Measurements from ENCODE around the gene SS18L1. TPM values are rescaled to one million over a fixed set of nuclear protein-coding genes. Genes with fewer than 3 reads are reported as not detected.

Gene SS18L1
- total RNA-seq, 1 donor from 2014 or later: 16.3 TPM

- Histone ChIP-seq H3K4me2 (ENCODE audit: low read length) (no peak overlapping the region), H3K36me3 (ENCODE audit: insufficient read depth, low read length) (peaks cover 9% of the 10 kb centered on the region), H3K79me2 (ENCODE audit: insufficient read depth, low read length) (peaks cover 51% of the 10 kb centered on the region), H2AFZ (ENCODE audit: low read depth, low read length) (no peak overlapping the region), H3K9ac (ENCODE audit: low read length) (no peak overlapping the region), H3K4me1 (ENCODE audit: insufficient read depth, low read length) (peaks cover 4% of the 10 kb centered on the region), H3K9me3 (ENCODE audit: insufficient read depth, low read depth, low read length) (no peaks in the 10 kb centered on the region), H4K20me1 (ENCODE audit: insufficient read depth, low read length) (peaks cover 68% of the 10 kb centered on the region), H3K27me3 (ENCODE audit: insufficient read depth, low read length) (no peaks in the 10 kb centered on the region), H3K27ac (ENCODE audit: low read depth, low read length) (no peak overlapping the region), H3K4me3 (ENCODE audit: insufficient read depth, low read depth, low read length) (no peak overlapping the region)
- DNase-seq (ENCODE audit: low read depth) (no peak), FAIRE-seq (no peak)
- TF ChIP-seq EZH2 (IDR thresholded peaks at IDR 0.05; ENCODE audit: insufficient read depth, low read length): no peak
- no peak for TF ChIP-seq CTCF (IDR thresholded peaks at IDR 0.05; ENCODE audit: insufficient read depth, low read depth, low read length)
- H3K27ac Mint-ChIP-seq (ENCODE audit: unreplicated experiment): no peak overlapping the region
- no peaks in the 10 kb centered on the region for H3K27me3 Mint-ChIP-seq (ENCODE audit: low read depth, unreplicated experiment)
- H3K4me1 Mint-ChIP-seq (ENCODE audit: low read depth, unreplicated experiment): peaks cover 8% of the 10 kb centered on the region
- H3K36me3 Mint-ChIP-seq (ENCODE audit: low read depth, unreplicated experiment): peaks cover 10% of the 10 kb centered on the region
- no peak overlapping the region for H3K4me3 Mint-ChIP-seq (ENCODE audit: unreplicated experiment)
- H3K9me3 Mint-ChIP-seq (ENCODE audit: unreplicated experiment): no peaks in the 10 kb centered on the region
Observed at GRCh38 chr20:62191781-62192559, 48.4 kb downstream of the SS18L1 start.

- no peak for FAIRE-seq
- no peaks in the 10 kb centered on the region for H3K9me3 Mint-ChIP-seq (ENCODE audit: unreplicated experiment)
- H3K27me3 Mint-ChIP-seq (ENCODE audit: low read depth, unreplicated experiment): no peaks in the 10 kb centered on the region
- TF ChIP-seq EZH2 (IDR thresholded peaks at IDR 0.05; ENCODE audit: insufficient read depth, low read length): no peak
- no peak for TF ChIP-seq CTCF (IDR thresholded peaks at IDR 0.05; ENCODE audit: insufficient read depth, low read depth, low read length)
- H3K4me2 ChIP-seq (ENCODE audit: low read length): no peak overlapping the region
- H3K9me3 ChIP-seq (ENCODE audit: insufficient read depth, low read depth, low read length): no peaks in the 10 kb centered on the region
- H3K9ac ChIP-seq (ENCODE audit: low read length): no peak overlapping the region
- H3K4me1 Mint-ChIP-seq (ENCODE audit: low read depth, unreplicated experiment): peaks cover 1% of the 10 kb centered on the region
- H2AFZ ChIP-seq (ENCODE audit: low read depth, low read length): no peak overlapping the region
- no peak overlapping the region for H3K4me3 ChIP-seq (ENCODE audit: insufficient read depth, low read depth, low read length)
- H3K4me1 ChIP-seq (ENCODE audit: insufficient read depth, low read length): peaks cover under 1% of the 10 kb centered on the region
- no peaks in the 10 kb centered on the region for H3K27me3 ChIP-seq (ENCODE audit: insufficient read depth, low read length)
- peaks cover 9% of the 10 kb centered on the region for H3K36me3 ChIP-seq (ENCODE audit: insufficient read depth, low read length)
- H3K27ac Mint-ChIP-seq (ENCODE audit: unreplicated experiment): no peak overlapping the region
- H3K79me2 ChIP-seq (ENCODE audit: insufficient read depth, low read length): peaks cover 45% of the 10 kb centered on the region
- H3K4me3 Mint-ChIP-seq (ENCODE audit: unreplicated experiment): no peak overlapping the region
- H4K20me1 ChIP-seq (ENCODE audit: insufficient read depth, low read length): peaks cover 64% of the 10 kb centered on the region
- DNase-seq (ENCODE audit: low read depth): no peak
- no peak overlapping the region for H3K27ac ChIP-seq (ENCODE audit: low read depth, low read length)
- H3K36me3 Mint-ChIP-seq (ENCODE audit: low read depth, unreplicated experiment): peaks cover 10% of the 10 kb centered on the region
Observed at GRCh38 chr20:62192635-62193034, 49.1 kb downstream of the SS18L1 start.

All from astrocyte (in vitro differentiated cells and primary cell).